GM19240 (cell line): Measurements from ENCODE around the gene DNAJB1.
"Not testable (repeated sequence)": the region's sequence is repeated elsewhere in the genome, so short reads cannot be mapped to it uniquely, and the experiment has no call there.

Source experiments
- DNase-seq: peaks from one replicate; pipeline ENCODE4 v3.0.0; 2011; ENCODE audit warnings: low spot score; ENCODE audit not compliant: insufficient read length

Gene DNAJB1

GRCh38 chr19:14520543-14520942 is 2.3 kb upstream of the DNAJB1 start:
- no peak for DNase-seq

DNA sequence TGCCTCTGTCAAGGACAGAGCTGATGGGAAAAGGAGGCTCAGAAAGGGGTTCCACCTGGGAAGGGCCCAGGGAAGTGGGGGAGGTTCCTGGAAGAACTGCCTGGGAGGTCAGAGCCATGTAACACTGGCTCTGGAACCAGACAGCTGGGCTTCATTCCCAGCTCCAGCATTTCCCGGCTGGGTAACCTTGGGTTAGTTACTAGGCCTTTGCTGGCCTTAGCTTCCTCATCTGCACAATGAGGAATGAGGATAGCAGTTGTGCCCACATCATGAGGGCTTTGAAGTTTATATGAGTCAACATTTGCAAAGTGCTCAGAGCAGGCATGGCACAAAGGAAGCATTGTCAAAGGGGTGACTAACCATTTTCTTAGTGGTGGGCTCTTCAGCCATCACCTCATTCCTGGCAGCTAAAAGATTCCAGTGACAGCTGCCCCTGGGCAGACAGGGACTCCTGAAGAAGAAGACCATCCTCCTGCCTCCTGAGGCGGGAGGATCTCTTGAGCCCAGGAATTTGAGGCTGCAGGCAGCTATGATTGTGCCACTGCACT is 1.7 kb upstream of the DNAJB1 start:
- no peak for DNase-seq

DNA sequence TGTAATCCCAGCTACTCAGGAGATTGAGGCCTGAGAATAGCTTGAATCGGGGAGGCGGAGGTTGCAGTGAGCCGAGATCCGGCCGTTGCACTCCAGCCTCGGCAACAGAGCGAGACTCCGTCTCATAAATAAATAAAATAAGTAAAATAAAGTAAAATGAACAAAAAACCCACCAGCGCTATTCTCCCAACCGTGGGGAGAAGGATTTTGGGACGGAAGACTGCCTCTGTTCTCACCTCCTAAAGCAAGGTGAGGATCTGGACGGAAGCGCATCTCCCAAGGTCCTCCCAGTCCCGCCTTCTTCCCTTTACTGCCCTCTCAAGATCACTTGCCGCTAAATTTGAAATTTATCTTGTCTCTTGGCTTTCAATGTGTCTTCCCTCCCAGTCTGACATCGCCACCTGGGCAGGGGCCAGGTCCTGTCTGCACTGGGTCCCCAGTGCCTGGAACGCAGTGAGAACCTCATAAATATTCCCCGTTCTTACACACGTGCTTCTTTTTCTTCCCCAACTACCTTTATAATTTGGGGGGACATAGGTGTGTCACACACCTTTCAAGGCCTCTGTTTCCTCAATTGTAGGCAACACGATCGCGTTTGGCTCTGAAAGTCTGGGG is 1.2 kb upstream of the DNAJB1 start:
- no peak for DNase-seq

GRCh38 chr19:14517446-14517839 is 754 bp downstream of the DNAJB1 start:
- DNase-seq: no peak

DNA sequence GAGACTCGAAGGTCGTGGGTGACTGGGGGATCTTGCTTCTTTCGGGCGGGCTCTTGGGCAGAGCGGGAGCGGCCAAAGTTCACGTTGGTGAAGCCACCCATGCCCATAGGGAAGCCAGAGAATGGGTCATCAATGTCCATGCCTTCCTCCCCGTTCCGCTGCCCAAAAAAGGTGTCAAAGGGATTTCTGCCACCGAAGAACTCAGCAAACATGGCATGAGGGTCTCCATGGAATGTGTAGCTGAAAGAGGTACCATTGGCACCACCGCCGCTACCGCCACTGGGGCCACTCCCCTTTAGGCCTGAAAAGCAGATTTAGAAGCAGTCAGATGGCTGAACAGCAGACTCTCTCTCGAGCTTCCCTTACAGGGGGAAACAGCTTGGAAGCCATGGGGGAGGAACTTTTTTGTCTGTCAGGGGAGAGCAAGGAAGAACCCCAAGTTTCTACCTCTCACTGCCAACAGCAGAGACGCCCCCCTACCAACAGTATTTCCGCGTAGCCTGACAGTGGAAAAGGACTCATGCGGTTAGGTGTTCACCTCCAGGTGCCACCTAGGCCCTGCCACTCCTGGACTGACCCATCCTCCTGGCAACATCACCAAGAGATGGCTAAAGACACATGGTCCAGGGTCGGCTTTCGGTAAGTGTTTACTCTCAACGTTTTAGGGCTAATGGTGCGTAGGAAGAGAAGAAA is 1.3 kb downstream of the DNAJB1 start:
- DNase-seq: no peak

DNA sequence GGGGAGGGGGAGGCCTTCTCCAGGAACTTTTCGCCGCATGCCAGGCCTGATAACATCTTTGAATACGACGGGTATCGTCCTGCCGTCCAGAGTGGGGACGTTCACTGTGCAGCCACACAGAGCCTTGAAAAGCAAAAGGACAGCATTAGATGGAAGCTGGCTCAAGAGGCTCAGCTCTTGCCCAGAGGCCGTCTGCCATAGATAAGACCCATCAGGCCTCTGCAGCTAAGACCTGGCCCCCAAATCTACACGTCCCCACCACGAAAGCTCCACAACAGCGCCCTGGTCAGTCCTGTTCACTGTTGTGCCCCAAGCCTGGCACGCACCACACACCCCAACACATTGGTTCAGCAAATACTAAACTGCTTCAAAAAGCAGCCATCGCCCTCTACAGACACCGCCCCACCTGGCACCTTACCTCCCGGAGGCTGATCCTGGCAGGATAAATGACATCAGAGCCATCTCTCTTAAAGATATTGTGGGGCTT is 2.1 kb downstream of the DNAJB1 start:
- DNase-seq: no peak

DNA sequence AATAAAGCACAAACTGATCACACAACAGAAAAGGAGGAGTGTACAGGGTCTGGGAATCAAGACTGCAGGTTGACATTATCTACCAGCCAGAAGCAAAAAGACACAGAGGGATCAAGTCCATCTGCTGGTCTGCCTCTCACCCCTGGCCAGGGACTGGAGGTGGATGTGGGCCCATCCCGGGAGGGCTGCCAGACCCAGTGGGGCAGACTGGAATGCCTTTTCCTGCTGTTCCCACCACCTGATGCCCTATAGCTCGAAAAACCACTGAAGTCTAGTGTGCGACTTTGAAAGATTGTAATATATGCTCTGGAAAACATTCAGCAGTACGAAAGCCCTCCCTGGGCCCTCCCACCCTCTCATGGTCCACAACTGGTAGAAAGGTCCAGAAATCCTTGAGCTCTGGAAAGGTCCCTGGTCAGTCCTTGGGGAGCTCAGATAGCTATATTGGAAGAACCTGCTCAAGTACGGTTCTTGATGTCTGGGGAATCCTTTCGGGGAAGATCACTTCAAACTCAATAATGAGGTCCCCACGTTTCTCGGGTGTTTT is 2.6 kb downstream of the DNAJB1 start:
- DNase-seq: no peak

GRCh38 chr19:14514215-14514863 is 3.9 kb downstream of the DNAJB1 start:
- no peak for DNase-seq

GRCh38 chr19:14512406-14512961 is 5.7 kb downstream of the DNAJB1 start:
- DNase-seq: no peak

DNA sequence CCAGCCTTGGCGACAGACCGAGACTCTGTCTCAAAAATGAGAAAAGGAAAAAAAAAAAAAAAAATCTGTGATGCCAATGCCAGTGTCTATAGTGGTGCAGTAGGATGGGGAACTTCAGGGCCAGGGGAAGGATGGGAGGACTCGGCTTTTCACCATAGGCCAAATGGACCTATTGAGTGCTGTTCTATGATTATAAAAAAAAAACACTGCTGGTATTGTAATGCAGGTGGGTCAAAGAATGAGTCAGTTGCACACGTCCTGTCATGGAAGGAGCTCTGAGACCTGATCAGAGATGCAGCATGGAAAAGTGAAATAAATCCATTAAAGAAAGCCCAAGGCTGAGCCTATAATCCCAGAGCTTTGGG is 7.0 kb downstream of the DNAJB1 start:
- no peak for DNase-seq

DNA sequence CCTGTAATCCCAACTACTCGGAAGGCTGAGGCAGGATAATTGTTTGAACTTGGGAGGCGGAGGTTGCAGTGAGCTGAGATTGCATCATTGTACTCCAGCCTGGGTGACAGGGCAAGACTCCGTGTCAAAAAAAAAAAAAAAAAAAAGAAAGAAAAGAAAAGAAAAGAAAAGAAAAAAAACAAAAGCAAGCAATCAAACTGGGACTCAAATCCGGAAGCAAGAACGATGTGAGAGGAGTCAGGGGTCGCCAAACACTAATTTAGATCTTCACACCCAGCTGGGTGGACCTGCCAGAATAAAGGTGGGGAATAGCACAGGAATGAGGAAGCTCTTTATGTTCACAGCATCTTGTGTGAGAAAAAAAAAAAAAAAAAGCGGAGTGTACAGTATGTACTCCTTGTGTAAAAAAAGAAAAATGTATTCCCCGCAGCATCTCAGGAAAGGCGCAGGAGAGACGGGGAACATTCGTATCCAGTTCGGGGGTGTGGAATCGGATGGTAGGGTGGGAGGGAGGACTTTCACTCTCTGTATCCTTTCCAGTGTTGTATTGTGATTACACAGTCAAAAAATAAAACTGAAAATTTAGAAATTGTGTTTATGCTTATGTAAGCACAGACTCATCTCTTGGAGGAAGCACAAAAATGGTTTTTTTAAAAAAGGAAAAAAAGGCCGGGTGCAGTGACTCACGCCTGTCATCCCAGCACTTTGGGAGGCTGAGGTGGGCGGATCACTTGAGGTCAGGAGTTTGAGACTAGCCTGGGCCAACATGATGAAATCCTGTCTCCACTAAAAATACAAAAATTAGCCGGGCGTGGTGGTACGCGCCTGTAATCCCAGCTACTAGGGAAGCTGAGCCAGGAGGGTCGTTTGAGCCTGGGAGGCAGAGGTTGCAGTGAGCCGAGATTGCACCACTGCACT is 7.6 kb downstream of the DNAJB1 start:
- DNase-seq: no peak

DNA sequence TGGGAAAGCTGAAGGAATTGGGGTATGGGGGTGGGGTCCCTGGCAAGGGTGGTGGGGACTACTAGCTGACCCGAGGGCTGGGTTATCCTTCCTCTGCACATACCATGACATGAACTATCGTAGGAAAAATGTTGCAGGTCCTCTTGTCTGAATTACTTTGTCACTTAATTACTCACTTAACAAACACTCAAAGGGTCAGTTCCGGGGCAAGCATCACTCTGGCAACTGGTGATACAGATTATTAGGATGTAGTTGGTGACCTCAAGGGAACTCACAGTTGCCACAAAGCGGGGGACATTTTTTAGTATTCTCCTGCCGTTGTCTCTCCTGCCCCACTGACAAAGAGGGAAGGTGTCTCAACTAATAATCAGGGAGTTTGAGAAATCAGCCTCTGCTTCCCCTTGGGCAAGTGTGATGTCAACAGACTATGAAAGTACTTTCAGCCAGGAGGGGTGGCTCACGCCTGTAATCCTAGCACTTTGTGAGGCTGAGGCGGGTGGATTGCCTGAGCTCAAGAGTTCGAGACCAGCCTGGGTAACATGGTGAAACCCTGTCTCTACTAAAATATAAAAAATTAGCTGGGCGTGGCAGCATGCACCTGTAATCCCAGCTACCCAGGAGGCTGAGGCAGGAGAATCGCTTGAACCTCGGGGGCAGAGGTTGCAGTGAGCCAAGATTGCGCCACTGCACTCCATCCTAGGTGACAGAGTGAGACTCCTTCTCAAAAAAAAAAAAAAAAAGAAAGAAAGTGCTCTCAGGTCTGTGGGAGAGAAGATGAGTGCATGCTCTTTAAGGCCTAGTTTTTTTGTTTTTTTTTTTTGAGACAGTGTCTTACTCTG is 10.3 kb downstream of the DNAJB1 start:
- DNase-seq: no peak

DNA sequence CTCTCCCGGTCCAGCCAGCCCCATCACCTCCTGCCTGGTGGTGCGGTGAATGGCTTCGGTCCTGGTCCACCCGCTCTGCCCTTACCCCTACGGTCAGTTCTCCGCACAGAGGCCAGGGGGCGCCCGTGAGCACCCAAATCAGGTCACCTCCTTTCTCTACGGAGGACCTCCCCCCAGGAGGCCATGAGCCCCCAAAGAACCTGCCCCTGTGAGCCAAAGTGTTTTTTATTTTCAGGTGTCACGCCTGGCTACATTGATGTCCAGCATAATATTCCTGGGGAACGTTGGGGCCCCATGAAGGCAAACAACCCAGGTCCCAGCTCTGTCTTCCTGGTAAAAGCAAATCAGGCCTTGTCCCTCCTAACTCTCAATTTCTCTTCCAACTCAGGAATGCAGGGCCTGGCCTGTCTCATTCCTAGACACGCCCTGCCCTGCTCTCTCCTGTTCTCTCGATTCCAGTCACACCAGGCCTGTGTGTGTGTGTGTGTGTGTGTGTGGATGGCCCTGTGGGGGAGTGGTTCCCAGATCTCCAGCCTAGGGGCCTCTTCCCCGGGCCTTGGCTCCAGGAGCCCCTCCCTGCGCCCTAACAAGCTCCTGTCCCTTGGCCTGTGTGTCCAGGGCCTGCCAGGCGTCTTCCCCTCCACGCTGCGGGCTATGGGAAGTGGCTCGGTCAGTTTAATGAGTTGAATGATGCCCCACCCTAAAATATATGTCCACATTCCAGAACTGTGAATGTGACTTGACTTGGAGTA is 12.5 kb downstream of the DNAJB1 start:
- peak; percentile 41 for DNase-seq

DNA sequence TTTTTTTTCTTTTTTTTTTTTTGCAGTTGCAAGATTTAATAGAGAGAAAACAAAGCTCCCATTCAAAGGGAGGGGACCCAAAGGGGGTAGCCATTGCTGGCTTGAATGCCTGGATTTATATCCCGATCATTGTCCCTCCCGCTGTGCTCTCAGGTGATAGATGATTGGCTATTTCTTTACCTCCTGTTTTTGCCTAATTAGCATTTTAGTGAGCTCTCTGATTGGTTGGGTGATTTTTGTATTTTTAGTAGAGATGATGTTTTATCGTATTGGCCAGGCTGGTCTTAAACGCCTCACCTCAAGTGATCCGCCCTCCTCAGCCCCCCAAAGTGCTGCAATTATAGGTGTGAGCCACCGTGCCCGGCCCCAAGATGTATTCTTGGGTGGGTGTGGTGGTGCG is 13.6 kb downstream of the DNAJB1 start:
- not testable (repeated sequence) for DNase-seq

DNA sequence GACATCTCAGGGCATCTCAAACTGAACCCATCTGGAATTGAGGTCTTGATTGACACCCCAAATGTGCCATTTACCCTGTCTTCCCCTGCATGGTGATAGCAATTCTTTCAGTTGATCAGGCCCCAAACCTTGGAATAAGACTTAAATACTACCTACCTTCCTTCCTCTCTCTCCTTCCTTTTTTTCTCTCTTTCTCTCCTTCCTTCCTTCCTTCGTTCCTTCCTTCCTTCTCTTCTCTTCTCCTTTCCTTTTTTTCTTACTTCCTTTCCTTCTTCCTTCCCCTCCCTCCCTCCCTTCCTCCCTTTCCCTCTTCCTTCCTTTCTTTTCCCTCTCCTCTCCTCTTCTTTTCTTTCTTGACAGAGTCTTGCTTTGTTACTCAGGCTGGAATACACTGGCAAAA is 14.9 kb downstream of the DNAJB1 start:
- no peak for DNase-seq

- DNase-seq: no peak
Measured at GRCh38 chr19:14502334-14503092, 15.7 kb downstream of the DNAJB1 start.

GRCh38 chr19:14497228-14497921 is 20.8 kb downstream of the DNAJB1 start:
- DNase-seq: no peak

DNA sequence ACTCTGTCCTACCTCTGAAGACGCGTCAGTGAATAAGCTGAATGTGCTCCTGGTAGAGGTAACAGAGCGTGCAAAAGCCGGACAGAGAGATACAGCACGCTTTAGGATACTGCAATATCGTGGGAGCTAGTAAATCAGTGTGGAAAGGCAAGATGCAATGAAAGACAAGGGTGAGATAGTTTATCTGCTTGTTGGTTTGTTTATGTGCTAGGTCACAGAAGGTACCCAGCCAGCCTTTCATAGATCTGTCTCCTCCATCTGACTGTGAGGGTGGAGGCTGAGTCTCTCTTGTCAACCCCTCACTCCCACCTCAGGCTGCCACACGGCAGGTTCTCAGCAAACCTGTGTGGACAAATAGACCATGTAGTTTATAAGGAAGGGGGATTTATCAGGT is 21.4 kb downstream of the DNAJB1 start:
- DNase-seq: no peak
